Amniotic stem cell (primary cell): ENCODE data around the gene EGFR.

ENCODE experiments used
- DNase-seq: peaks from one replicate; lab custom pipeline; 2025; lab: John Stamatoyannopoulos, UW

The EGFR gene

GRCh38 chr7:55190511-55191160 lies 171.8 kb downstream of the EGFR start:
- DNase-seq, result no peak

GRCh38 chr7:55191161-55191925 lies 172.5 kb downstream of the EGFR start:
- no peak for DNase-seq

GRCh38 chr7:55191926-55192692 lies 173.3 kb downstream of the EGFR start:
- no peak for DNase-seq

GRCh38 chr7:55192723-55193122 lies 173.9 kb downstream of the EGFR start:
- peak; percentile 55 for DNase-seq

GRCh38 chr7:55193245-55193644 lies 174.4 kb downstream of the EGFR start:
- DNase-seq, result no peak

GRCh38 chr7:55194522-55194921 lies 175.7 kb downstream of the EGFR start:
- DNase-seq, result no peak

GRCh38 chr7:55198634-55199392 lies 180.0 kb downstream of the EGFR start:
- no peak for DNase-seq

- DNase-seq, result no peak
Measured at GRCh38 chr7:55199418-55199817, 180.6 kb downstream of the EGFR start.

- DNase-seq, result no peak
Measured at GRCh38 chr7:55200441-55200840, 181.6 kb downstream of the EGFR start.

GRCh38 chr7:55202150-55202913 lies 183.5 kb downstream of the EGFR start:
- no peak for DNase-seq

GRCh38 chr7:55203300-55203699 lies 184.5 kb downstream of the EGFR start:
- DNase-seq, result no peak

GRCh38 chr7:55205124-55205955 lies 186.5 kb downstream of the EGFR start:
- DNase-seq, result no peak

- no peak for DNase-seq
Measured at GRCh38 chr7:55206235-55207029, 187.6 kb downstream of the EGFR start.

GRCh38 chr7:55207436-55208125 lies 188.8 kb downstream of the EGFR start:
- no peak for DNase-seq

- DNase-seq, result no peak
Measured at GRCh38 chr7:55209366-55209765, 190.5 kb downstream of the EGFR start.

- no peak for DNase-seq
Measured at GRCh38 chr7:55210176-55210575, 191.4 kb downstream of the EGFR start.

- DNase-seq, result no peak
Measured at GRCh38 chr7:55210716-55211115, 191.9 kb downstream of the EGFR start.

- DNase-seq, result no peak
Measured at GRCh38 chr7:55211726-55212125, 192.9 kb downstream of the EGFR start.

- no peak for DNase-seq
Measured at GRCh38 chr7:55212176-55212575, 193.4 kb downstream of the EGFR start.
